HepG2 (cell line): ENCODE results near the gene SSBP2. TPM values are rescaled to one million over a fixed set of nuclear protein-coding genes. Genes with fewer than 3 reads are reported as not detected.

Experiments used
- ATAC-seq: fragments of 200-7000 bp; cut with Tn5 transposase; 3 replicates; pipeline ENCODE4 v1.9.1; 2020; ENCODE audit warnings: mild to moderate bottlenecking, moderate library complexity
- BruUV-seq: library from RNA; stranded (reverse); fragments of 400-500 nt; replicated peaks from 2 replicates; lab custom pipeline; 2021; lab: Mats Ljungman, UMichigan
- CTCF ChIA-PET: fragments of 300-600 bp; formaldehyde crosslinking; extraction: SDS; loops from one replicate; lab custom pipeline; 2021; ENCODE audit warnings: low total read pairs, inconsistent platforms, low intra/inter-chr PET ratio; lab: Yijun Ruan, JAX
- POLR2A ChIA-PET: fragments of 350-600 bp; sonication (Branson Sonifier 250); formaldehyde crosslinking; loops from one replicate; lab custom pipeline; 2020; ENCODE audit warnings: antibody characterized with exemption, inconsistent platforms; lab: Yijun Ruan, JAX
- DNase-seq: peaks from one replicate; pipeline ENCODE4 v3.0.0-alpha.2; 2015; ENCODE audit warnings: low spot score
- FAIRE-seq: peaks from 3 replicates; lab custom pipeline; 2011; peaks lifted over from hg19 to GRCh38; lab: Jason Lieb, UNC
- H2AFZ ChIP-seq: one replicate; pipeline ENCODE4 v1.6.1; 2011; ENCODE audit warnings: low read length, inconsistent platforms
- H3K27ac ChIP-seq: fragments of 300-600 bp; 3 replicates; pipeline ENCODE4 v1.8.0; 2011; ENCODE audit warnings: mixed run types, mild to moderate bottlenecking, mixed read lengths, low read length, inconsistent platforms; ENCODE audit not compliant: insufficient read depth; ENCODE audit errors: extremely low read length
- H3K27me3 ChIP-seq, 2 experiments: fragments of 200-600 bp in 1 of 2; 2 replicates in 1 of 2; 3 replicates in 1 of 2; pipeline versions ENCODE4 v1.6.0 to v1.8.0; 2011; ENCODE audit warnings: low read length in 2 of 2, mild to moderate bottlenecking in 2 of 2, moderate library complexity in 2 of 2, inconsistent platforms in 1 of 2; ENCODE audit not compliant: insufficient read depth in 2 of 2, control insufficient read depth in 1 of 2
- H3K36me3 ChIP-seq, 2 experiments: fragments of 200-600 bp in 1 of 2; replicated peaks in 1 of 2; 2 replicates in 1 of 2; 3 replicates in 1 of 2; pipeline versions ENCODE4 v1.5.1 to v1.8.0; 2011; ENCODE audit warnings: low read length in 2 of 2, inconsistent platforms in 1 of 2; ENCODE audit not compliant: insufficient read depth in 2 of 2, control insufficient read depth in 1 of 2
- H3K4me1 ChIP-seq: 2 replicates; pipeline ENCODE4 v1.5.1; 2012; ENCODE audit warnings: low read length, inconsistent platforms; ENCODE audit not compliant: insufficient read depth
- H3K4me2 ChIP-seq: 2 replicates; pipeline ENCODE4 v1.6.0; 2011; ENCODE audit warnings: low read depth, low read length, inconsistent platforms
- H3K4me3 ChIP-seq, 3 experiments: fragments of 200-600 bp in 1 of 3; sonication (generic), shearing (Covaris generic) in 1 of 3; replicated peaks in 1 of 3; 2 replicates each; pipeline ENCODE4 v1.5.1; 2011 to 2016; ENCODE audit warnings: low read length in 3 of 3, inconsistent platforms in 2 of 3, low read depth in 2 of 3, mild to moderate bottlenecking in 2 of 3, control low read depth in 1 of 3, mixed read lengths in 1 of 3; ENCODE audit not compliant: insufficient read depth in 1 of 3
- H3K79me2 ChIP-seq: one replicate; pipeline ENCODE4 v1.6.1; 2011; ENCODE audit warnings: low read length, inconsistent platforms; ENCODE audit not compliant: insufficient read depth
- H3K9ac ChIP-seq: 2 replicates; pipeline ENCODE4 v1.6.0; 2011; ENCODE audit warnings: mild to moderate bottlenecking, low read depth, low read length, inconsistent platforms; ENCODE audit not compliant: insufficient read depth
- H3K9me3 ChIP-seq: 2 replicates; pipeline ENCODE4 v1.5.1; 2012; ENCODE audit warnings: mild to moderate bottlenecking, low read length
- H4K20me1 ChIP-seq: 2 replicates; pipeline ENCODE4 v1.6.0; 2011; ENCODE audit warnings: inconsistent platforms, mild to moderate bottlenecking, low read length, moderate library complexity; ENCODE audit not compliant: insufficient read depth
- KAT8 ChIP-seq: IDR thresholded peaks from 2 replicates; pipeline ENCODE4 v1.6.1; 2016; ENCODE audit warnings: missing genetic modification reagents, missing compliant biosample characterization
- MED1 ChIP-seq: sonication (generic); formaldehyde crosslinking; IDR thresholded peaks from 2 replicates; pipeline ENCODE4 v1.4.0; 2020; ENCODE audit warnings: missing genetic modification reagents
- PATZ1 ChIP-seq: sonication (generic); formaldehyde crosslinking; IDR thresholded peaks from 2 replicates; pipeline ENCODE4 v1.4.0; 2020; ENCODE audit warnings: missing genetic modification reagents
- SALL1 ChIP-seq: sonication (generic); formaldehyde crosslinking; IDR thresholded peaks from 2 replicates; pipeline ENCODE4 v1.8.0; 2022; ENCODE audit warnings: mild to moderate bottlenecking, missing genetic modification reagents
- SOX13 ChIP-seq, 3 experiments: fragments of 450-650 bp in 1 of 3; sonication (generic) in 1 of 3; formaldehyde crosslinking in 1 of 3; IDR thresholded peaks in 2 of 3; conservative IDR thresholded peaks in 1 of 3; 2 replicates each; pipeline versions ENCODE4 v1.5.0 to v1.6.1; 2016 to 2020; ENCODE audit warnings: antibody characterized with exemption in 1 of 3, mild to moderate bottlenecking in 1 of 3, missing compliant biosample characterization in 1 of 3, missing genetic modification reagents in 1 of 3, moderate library complexity in 1 of 3
- THAP8 ChIP-seq: sonication (generic); formaldehyde crosslinking; IDR thresholded peaks from 2 replicates; pipeline ENCODE4 v1.5.1; 2020; ENCODE audit warnings: missing genetic modification reagents, mild to moderate bottlenecking, borderline replicate concordance
- YEATS4 ChIP-seq: sonication (generic); formaldehyde crosslinking; IDR thresholded peaks from 2 replicates; pipeline ENCODE4 v1.4.0; 2020; ENCODE audit warnings: missing genetic modification reagents, borderline replicate concordance
- ZNF326 ChIP-seq: sonication (generic); formaldehyde crosslinking; IDR thresholded peaks from 2 replicates; pipeline ENCODE4 v1.4.0; 2020; ENCODE audit warnings: missing genetic modification reagents, borderline replicate concordance
- ZNF570 ChIP-seq: sonication (generic); formaldehyde crosslinking; IDR thresholded peaks from 2 replicates; pipeline ENCODE4 v1.4.0; 2020; ENCODE audit warnings: mild to moderate bottlenecking, missing genetic modification reagents, borderline replicate concordance
- ZXDC ChIP-seq: sonication (generic); formaldehyde crosslinking; IDR thresholded peaks from 2 replicates; pipeline ENCODE4 v1.5.0; 2020; ENCODE audit warnings: mild to moderate bottlenecking, missing genetic modification reagents
- WGBS: methylation state at CpG from one replicate; pipeline ENCODE4 v1.1.6; 2017; ENCODE audit warnings: low lambda C conversion rate; 5-methylcytosine and 5-hydroxymethylcytosine counted together
- in situ Hi-C: cut with HindIII; loops from 2 replicates; pipeline ENCODE4 v1.10.0; 2017; ENCODE audit warnings: low pct_unique_long_range_greater_than_20kb; ENCODE audit not compliant: extremely low pct_ligation_motif_present
- intact Hi-C: fragments of 100-400 bp; cut with micrococcal nuclease; formaldehyde crosslinking; loops from one replicate; pipeline ENCODE4 v1.10.0; 2022; ENCODE audit not compliant: unreplicated experiment
- polyA plus RNA-seq, 8 experiments: library from polyadenylated mRNA; depleted of rRNA in 3 of 8; stranded (reverse) in 7 of 8; unstranded in 1 of 8; fragments of >200 nt; fragmentation: Illumina TruSeq in 4 of 8; extraction: Trizol in 4 of 8; gene quantifications; 2 replicates each; pipeline versions ENCODE4 v1.2.1 to v1.2.3, GENCODE V29; 2011 to 2016; ENCODE audit warnings: low read depth in 4 of 8, missing spikeins in 1 of 8, mixed read lengths in 1 of 8; ENCODE audit not compliant: insufficient read depth in 1 of 8
- total RNA-seq, 5 experiments: library from RNA; depleted of rRNA; stranded (reverse); fragments of >200 nt; fragmentation: Illumina TruSeq; extraction: Trizol; gene quantifications; 2 replicates each; pipeline ENCODE4 v1.2.3, GENCODE V29; 2016; ENCODE audit warnings: low read depth in 1 of 5
- TF ChIP-seq, protein P1 (sequence below): sonication (generic); formaldehyde crosslinking; IDR thresholded peaks from 2 replicates; pipeline ENCODE4 v1.4.0; 2020; ENCODE audit warnings: missing genetic modification reagents

The SSBP2 gene
- total and polyA plus RNA-seq, 2 of the 13 experiments (the other 11 are each of a cell fraction or from before 2014, with no cell fraction given) = 0.16 TPM; not detected in 1

DNA sequence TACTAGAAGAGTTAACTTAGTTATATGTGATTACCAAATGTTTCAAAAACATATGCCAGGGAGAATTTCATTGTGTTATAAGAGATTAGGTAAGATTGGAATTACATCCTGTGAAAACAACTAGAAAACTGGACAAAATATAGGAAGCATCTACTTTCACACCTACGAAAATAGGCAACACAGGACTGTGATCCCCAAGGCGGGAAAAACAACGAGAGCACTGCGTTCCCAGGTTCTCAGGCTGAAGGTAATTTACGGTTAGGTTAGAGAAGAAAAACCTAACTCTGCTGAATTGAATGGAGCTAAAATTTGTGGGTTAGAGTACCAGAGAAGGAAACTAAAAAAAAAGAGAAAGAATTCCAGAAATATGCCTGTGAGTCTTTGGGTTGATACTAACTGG, 385.4 kb downstream of the SSBP2 start (continued):
- no peak for TF ChIP-seq ZXDC (CRISPR knock-in tag)

DNA sequence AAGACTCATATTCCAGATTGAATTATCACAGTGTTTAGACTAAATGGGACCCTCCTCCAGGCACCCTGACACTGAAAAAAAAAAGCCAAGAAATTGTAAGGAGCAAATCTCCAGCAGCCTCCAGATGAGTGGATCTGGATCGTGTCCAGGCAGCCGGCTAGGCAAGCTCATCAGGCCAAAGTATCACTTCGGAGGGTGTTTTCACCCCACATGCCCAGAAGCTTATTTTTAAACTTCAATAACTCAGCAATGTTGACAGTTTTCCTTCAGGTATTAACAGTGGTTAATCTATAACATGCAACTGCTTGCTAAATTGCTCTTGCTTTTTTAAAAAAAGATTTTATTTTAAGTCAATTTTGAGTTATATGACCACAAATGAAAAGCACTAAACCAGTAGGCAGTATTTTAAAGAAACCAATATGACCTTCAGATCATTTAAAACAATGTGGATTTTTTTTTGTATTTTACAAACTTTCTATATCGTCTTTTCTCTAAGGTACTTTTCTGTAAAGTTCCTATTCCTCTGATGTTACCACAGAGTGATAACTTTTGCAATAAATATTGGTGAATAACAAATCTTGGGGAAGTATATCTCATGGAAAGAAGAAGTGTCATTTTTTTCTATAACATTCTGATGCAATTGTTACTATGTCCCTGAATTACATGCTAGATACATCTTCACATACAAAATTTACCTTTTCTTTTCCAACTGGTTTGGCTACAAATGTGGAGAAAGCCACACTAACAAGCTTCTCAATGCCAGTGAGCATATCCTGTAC, 387.6 kb downstream of the SSBP2 start:
- DNase-seq (no peak), ATAC-seq (peak; percentile 82), FAIRE-seq (peak; percentile 42)
- Histone ChIP-seq H3K4me3 (peak overlapping the region in 1 of 3 experiments; percentile 6; a peak in 1 of 6 replicates), H4K20me1 (no peaks in the 10 kb centered on the region), H3K27me3 (no peaks in the 10 kb centered on the region), H3K27ac (peak overlapping the region; percentile 53), H3K79me2 (no peaks in the 10 kb centered on the region), H3K9ac (no peak overlapping the region; the same call in 1 of the 2 replicates), H3K9me3 (no peaks in the 10 kb centered on the region), H3K36me3 (no peaks in the 10 kb centered on the region), H3K4me2 (peak overlapping the region; percentile 68), H3K4me1 (peaks cover 67% of the 10 kb centered on the region), H2AFZ (no peak overlapping the region)
- ChIA-PET CTCF (no interaction called here), POLR2A (interaction anchor here (0.9 to 1.3 kb wide), 3 partner anchors 8 to 61 kb away, joined by 3 to 7 read pairs (median 6); partner anchors contain the start of gene ZCCHC9)
- BruUV-seq = no TSS peak
- intact Hi-C loops (no loop called here), in situ Hi-C loops (no loop called here)
- 4% methylated on average over 4 of the region's 4 CpGs for WGBS
- TF ChIP-seq SOX13 (IDR thresholded peaks at IDR 0.05) = no peak
- TF ChIP-seq SOX13 (CRISPR knock-in tag; conservative IDR thresholded peaks at IDR 0.05 in 1 of 2, IDR thresholded peaks at IDR 0.05 in 1 of 2) = 0 out of 4 replicates have a peak, but pooled peaks of 1 of the 2 experiments have one; percentile 20
- TF ChIP-seq PATZ1 (CRISPR knock-in tag) = peak; percentile 30; the same call in 1 of the 2 replicates
- TF ChIP-seq ZNF570 (CRISPR knock-in tag) = no peak
- TF ChIP-seq, protein P1, sequence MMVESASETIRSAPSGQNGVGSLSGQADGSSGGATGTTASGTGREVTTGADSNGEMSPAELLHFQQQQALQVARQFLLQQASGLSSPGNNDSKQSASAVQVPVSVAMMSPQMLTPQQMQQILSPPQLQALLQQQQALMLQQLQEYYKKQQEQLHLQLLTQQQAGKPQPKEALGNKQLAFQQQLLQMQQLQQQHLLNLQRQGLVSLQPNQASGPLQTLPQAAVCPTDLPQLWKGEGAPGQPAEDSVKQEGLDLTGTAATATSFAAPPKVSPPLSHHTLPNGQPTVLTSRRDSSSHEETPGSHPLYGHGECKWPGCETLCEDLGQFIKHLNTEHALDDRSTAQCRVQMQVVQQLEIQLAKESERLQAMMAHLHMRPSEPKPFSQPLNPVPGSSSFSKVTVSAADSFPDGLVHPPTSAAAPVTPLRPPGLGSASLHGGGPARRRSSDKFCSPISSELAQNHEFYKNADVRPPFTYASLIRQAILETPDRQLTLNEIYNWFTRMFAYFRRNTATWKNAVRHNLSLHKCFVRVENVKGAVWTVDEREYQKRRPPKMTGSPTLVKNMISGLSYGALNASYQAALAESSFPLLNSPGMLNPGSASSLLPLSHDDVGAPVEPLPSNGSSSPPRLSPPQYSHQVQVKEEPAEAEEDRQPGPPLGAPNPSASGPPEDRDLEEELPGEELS (CRISPR knock-in tag) = peak; percentile 20; the same call in 1 of the 2 replicates
- TF ChIP-seq YEATS4 = 0 out of 2 replicates have a peak, but pooled peaks have one; percentile 29
- TF ChIP-seq SALL1 (CRISPR knock-in tag) = peak; percentile 69; the same call in 1 of the 2 replicates
- peak; percentile 62; the same call in 1 of the 2 replicates for TF ChIP-seq MED1 (CRISPR knock-in tag)
- no peak for TF ChIP-seq KAT8
- TF ChIP-seq THAP8 (CRISPR knock-in tag) = no peak
- no peak for TF ChIP-seq ZNF326 (CRISPR knock-in tag)
